HCT116 (cell line): ENCODE data around the gene NDUFS2. TPM values are rescaled to one million over a fixed set of nuclear protein-coding genes. Genes with fewer than 3 reads are reported as not detected.

Source experiments
- ATAC-seq: fragments of 200-7000 bp; cut with Tn5 transposase; 2 replicates; pipeline ENCODE4 v1.9.1; 2020; ENCODE audit warnings: mild to moderate bottlenecking, moderate library complexity
- BruUV-seq: library from RNA; stranded (reverse); fragments of 400-500 nt; replicated peaks from 2 replicates; lab custom pipeline; 2021; lab: Mats Ljungman, UMichigan
- CTCF ChIA-PET: fragments of 300-600 bp; sonication (Branson Sonifier 250); formaldehyde crosslinking; loops from one replicate; lab custom pipeline; 2021; ENCODE audit warnings: antibody characterized with exemption; lab: Charles Lee
- POLR2A ChIA-PET: fragments of 300-600, 350-600 bp; sonication (Branson Sonifier 250); formaldehyde crosslinking; loops from one replicate; lab custom pipeline; 2021; ENCODE audit warnings: antibody characterized with exemption; lab: Charles Lee
- RAD21 ChIA-PET, 2 experiments: fragments of 300-600 bp; sonication (Branson Sonifier 250); formaldehyde crosslinking; loops; one replicate each; lab custom pipeline; 2023; ENCODE audit warnings: low total read pairs in 2 of 2; ENCODE audit not compliant: uncharacterized antibody in 2 of 2, unreplicated experiment in 2 of 2, low non-redundant PET in 1 of 2; lab: Charles Lee
- DNase-seq: peaks from one replicate; pipeline ENCODE4 v3.0.0-alpha.2; 2010; ENCODE audit warnings: low read depth, low spot score
- H2AFZ ChIP-seq: fragments of 200-600 bp; shearing (Covaris generic), sonication (generic); 2 replicates; pipeline ENCODE4 v1.6.1; 2017; ENCODE audit warnings: low read depth, mixed run types, mixed read lengths, antibody characterized with exemption, low read length; ENCODE audit not compliant: poor library complexity, severe bottlenecking
- H3K27ac ChIP-seq: 2 replicates; pipeline ENCODE4 v1.5.1; 2012; ENCODE audit warnings: low read depth, low read length
- H3K27me3 ChIP-seq: fragments of 200-600 bp; sonication (generic); 2 replicates; pipeline ENCODE4 v1.6.1; 2016; ENCODE audit warnings: mixed run types, low read length, mixed read lengths; ENCODE audit not compliant: insufficient read depth
- H3K36me3 ChIP-seq, 2 experiments: fragments of 200-500 bp in 1 of 2; fragments of 200-600 bp in 1 of 2; sonication (Bioruptor generic) in 1 of 2; sonication (generic) in 1 of 2; 2 replicates each; pipeline versions ENCODE4 v1.5.1 to v1.6.1; 2014 to 2016; ENCODE audit warnings: low read length in 2 of 2, inconsistent platforms in 1 of 2, mixed read lengths in 1 of 2, mixed run types in 1 of 2; ENCODE audit not compliant: insufficient read depth in 2 of 2, control insufficient read depth in 1 of 2
- H3K4me1 ChIP-seq, 2 experiments: fragments of 200-600 bp in 1 of 2; sonication (generic) in 1 of 2; 2 replicates each; pipeline versions ENCODE4 v1.5.1 to v1.6.1; 2012 to 2017; ENCODE audit warnings: low read length in 2 of 2, inconsistent platforms in 1 of 2, mild to moderate bottlenecking in 1 of 2, mixed read lengths in 1 of 2, mixed run types in 1 of 2, moderate library complexity in 1 of 2; ENCODE audit not compliant: insufficient read depth in 2 of 2, control insufficient read depth in 1 of 2
- H3K4me2 ChIP-seq: fragments of 200-600 bp; sonication (generic); 2 replicates; pipeline ENCODE4 v1.6.1; 2017; ENCODE audit warnings: mixed run types, low read length, mixed read lengths
- H3K4me3 ChIP-seq, 2 experiments: fragments of 200-600 bp in 1 of 2; sonication (generic) in 1 of 2; replicated peaks in 1 of 2; 2 replicates each; pipeline ENCODE4 v1.5.1; 2011 to 2016; ENCODE audit warnings: low read length in 2 of 2, control low read depth in 1 of 2, low read depth in 1 of 2, mild to moderate bottlenecking in 1 of 2, mixed read lengths in 1 of 2, mixed run types in 1 of 2
- H3K79me2 ChIP-seq: fragments of 200-600 bp; sonication (generic); 2 replicates; pipeline ENCODE4 v1.6.1; 2017; ENCODE audit warnings: mild to moderate bottlenecking, mixed run types, low read length, moderate library complexity, mixed read lengths; ENCODE audit not compliant: insufficient read depth
- H3K9ac ChIP-seq: fragments of 200-600 bp; sonication (generic); 2 replicates; pipeline ENCODE4 v1.6.1; 2016; ENCODE audit warnings: low read length, mixed read lengths
- H3K9me2 ChIP-seq: fragments of 200-600 bp; sonication (generic), shearing (Covaris generic); 2 replicates; pipeline ENCODE4 v1.6.1; 2017; ENCODE audit warnings: mixed run types, mild to moderate bottlenecking, moderate library complexity; ENCODE audit not compliant: insufficient read depth
- H3K9me3 ChIP-seq, 2 experiments: fragments of 200-500 bp in 1 of 2; fragments of 200-600 bp in 1 of 2; sonication (Bioruptor generic) in 1 of 2; sonication (generic) in 1 of 2; 2 replicates each; pipeline ENCODE4 v1.6.1; 2014 to 2017; ENCODE audit warnings: low read length in 2 of 2, mixed read lengths in 2 of 2, inconsistent platforms in 1 of 2, low read depth in 1 of 2, mild to moderate bottlenecking in 1 of 2, mixed run types in 1 of 2, moderate library complexity in 1 of 2; ENCODE audit not compliant: control insufficient read depth in 1 of 2, insufficient read depth in 1 of 2
- H4K20me1 ChIP-seq: fragments of 200-600 bp; sonication (generic), shearing (Covaris generic); 2 replicates; pipeline ENCODE4 v1.6.1; 2017; ENCODE audit warnings: mixed run types, mild to moderate bottlenecking, moderate library complexity; ENCODE audit not compliant: insufficient read depth
- ATF3 ChIP-seq: IDR thresholded peaks from 2 replicates; pipeline ENCODE4 v1.6.1; 2012
- CBX3 ChIP-seq: IDR thresholded peaks from 2 replicates; pipeline ENCODE4 v1.6.1; 2012; ENCODE audit warnings: low read depth
- CTCF ChIP-seq, 3 experiments: fragments of 200-600 bp in 1 of 3; sonication (generic) in 1 of 3; IDR thresholded peaks in 2 of 3; conservative IDR thresholded peaks in 1 of 3; 2 replicates each; pipeline ENCODE4 v1.5.1; 2012 to 2017; ENCODE audit warnings: low read depth in 2 of 3, low read length in 2 of 3, antibody characterized with exemption in 1 of 3, borderline replicate concordance in 1 of 3, control low read depth in 1 of 3, mild to moderate bottlenecking in 1 of 3, mixed read lengths in 1 of 3, mixed run types in 1 of 3, moderate library complexity in 1 of 3; ENCODE audit not compliant: insufficient read depth in 1 of 3
- EGR1 ChIP-seq: IDR thresholded peaks from 2 replicates; pipeline ENCODE4 v1.6.1; 2012; ENCODE audit warnings: low read depth
- EZH2 ChIP-seq: fragments of 200-600 bp; sonication (generic); IDR thresholded peaks from 2 replicates; pipeline ENCODE4 v1.6.1; 2017; ENCODE audit warnings: antibody characterized with exemption, mixed run types
- FOSL1 ChIP-seq: IDR thresholded peaks from 2 replicates; pipeline ENCODE4 v1.6.1; 2012; ENCODE audit warnings: low read depth
- JUND ChIP-seq: IDR thresholded peaks from 2 replicates; pipeline ENCODE4 v1.6.1; 2012
- MAX ChIP-seq: IDR thresholded peaks from 2 replicates; pipeline ENCODE4 v1.6.1; 2012
- RAD21 ChIP-seq: IDR thresholded peaks from 2 replicates; pipeline ENCODE4 v1.6.1; 2012; ENCODE audit warnings: low read depth, mild to moderate bottlenecking
- SIN3A ChIP-seq: IDR thresholded peaks from 2 replicates; pipeline ENCODE4 v1.6.1; 2012; ENCODE audit warnings: low read depth
- SP1 ChIP-seq: IDR thresholded peaks from 2 replicates; pipeline ENCODE4 v1.6.1; 2012; ENCODE audit warnings: low read depth
- SRF ChIP-seq: IDR thresholded peaks from 2 replicates; pipeline ENCODE4 v1.6.1; 2012; ENCODE audit warnings: low read depth
- ZBTB33 ChIP-seq: IDR thresholded peaks from 2 replicates; pipeline ENCODE4 v1.6.1; 2011; ENCODE audit warnings: mild to moderate bottlenecking, low read length, moderate library complexity; ENCODE audit not compliant: insufficient replicate concordance; ENCODE audit errors: extremely low read depth
- intact Hi-C: fragments of 100-400 bp; cut with micrococcal nuclease; formaldehyde crosslinking; loops from 2 replicates; pipeline ENCODE4 v1.10.0; 2022
- total RNA-seq: library from RNA; stranded (reverse); gene quantifications from one replicate; pipeline ENCODE4 v1.2.1, GENCODE V29; 2021; ENCODE audit not compliant: unreplicated experiment

NDUFS2 gene
- total RNA-seq, 1 experiment from 2014 or later = 82.7 TPM

- intact Hi-C loops = no loop called here
- no peak for ATAC-seq
- no peak overlapping the region for H2AFZ ChIP-seq
- ChIA-PET POLR2A (no interaction called here), RAD21 (no interaction called here), CTCF (no interaction called here)
- H3K79me2 ChIP-seq = peaks cover 17% of the 10 kb centered on the region
- no peak for DNase-seq
- peaks cover 9 to 15% of the 10 kb centered on the region in 2 experiments; a peak in 3 of 4 replicates for H3K4me1 ChIP-seq
- BruUV-seq = no TSS peak
- no peak overlapping the region for H3K4me3 ChIP-seq
- no peak overlapping the region for H3K4me2 ChIP-seq
- TF ChIP-seq RAD21 (no peak), MAX (no peak), SIN3A (no peak), CBX3 (no peak), JUND (no peak), SP1 (no peak), CTCF (IDR thresholded peaks at IDR 0.05 in 2 of 3, conservative IDR thresholded peaks at IDR 0.05 in 1 of 3; ENCODE audit: borderline replicate concordance in 1 of 3, insufficient read depth in 1 of 3, low read depth in 2 of 3, low read length in 2 of 3) (no peak), EZH2 (no peak), EGR1 (no peak), ATF3 (no peak), ZBTB33 (no peak), SRF (no peak), FOSL1 (no peak)
- no peak overlapping the region for H3K9ac ChIP-seq
- no peaks in the 10 kb centered on the region for H3K9me3 ChIP-seq
- no peaks in the 10 kb centered on the region for H3K27me3 ChIP-seq
- no peaks in the 10 kb centered on the region for H3K9me2 ChIP-seq
- H4K20me1 ChIP-seq = no peaks in the 10 kb centered on the region
- H3K36me3 ChIP-seq = peaks cover 21 to 38% of the 10 kb centered on the region in 2 experiments; a peak in 3 of 4 replicates
- no peak overlapping the region for H3K27ac ChIP-seq
Observed at GRCh38 chr1:161172776-161173376, 29.3 kb upstream of the NDUFS2 start.
